C1 segment of cervical spinal cord (tissue), 14 donors: ENCODE data around the gene CDC20.
"Not testable (repeated sequence)": the region's sequence is repeated elsewhere in the genome, so short reads cannot be mapped to it uniquely, and the experiment has no call there.

Experiments
- DNase-seq, 14 donors: peaks; one replicate each; lab custom pipeline; 2025; lab: John Stamatoyannopoulos, UW

CDC20 gene

GRCh38 chr1:43358121-43358745 is 548 bp upstream of the CDC20 start:
- DNase-seq: peak in 1 of 14 donors; percentile 34

- DNase-seq: no peak
These were observed 915 bp downstream of the CDC20 start for GRCh38 chr1:43359696-43360095.

GRCh38 chr1:43360616-43361015 is 1.8 kb downstream of the CDC20 start:
- no peak for DNase-seq

DNA sequence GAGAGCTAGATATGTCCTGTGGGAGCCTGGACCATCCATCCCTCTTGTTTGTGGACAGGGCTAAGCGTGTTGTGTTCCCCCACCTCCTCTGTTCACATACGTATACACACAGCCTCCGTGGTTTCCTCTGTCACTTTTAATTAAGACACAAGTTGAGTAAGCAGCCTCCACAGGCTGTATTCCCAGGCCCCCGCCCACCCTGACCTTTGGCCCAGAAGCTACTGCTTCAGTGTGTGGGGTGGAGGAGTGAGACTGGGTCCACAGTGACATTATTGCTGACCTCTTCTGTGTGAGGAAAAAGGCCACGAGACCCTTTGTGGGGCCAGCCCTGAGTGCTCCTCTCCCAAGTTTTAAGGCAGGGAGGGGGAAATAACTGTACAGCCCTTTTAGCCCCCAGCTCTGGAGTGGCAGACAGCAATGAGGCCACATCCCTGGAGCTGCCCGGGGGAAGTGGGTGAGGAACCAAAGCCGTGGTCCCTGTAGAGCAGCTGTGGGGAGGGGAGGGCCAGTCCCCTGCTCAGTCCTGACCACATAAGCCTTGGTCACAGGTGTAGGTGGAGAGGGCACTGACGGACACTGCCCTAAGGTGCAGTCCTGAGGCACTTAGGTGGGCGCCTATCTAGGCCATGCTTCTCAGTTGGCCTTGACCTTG is 4.6 kb downstream of the CDC20 start:
- DNase-seq: no peak

DNA sequence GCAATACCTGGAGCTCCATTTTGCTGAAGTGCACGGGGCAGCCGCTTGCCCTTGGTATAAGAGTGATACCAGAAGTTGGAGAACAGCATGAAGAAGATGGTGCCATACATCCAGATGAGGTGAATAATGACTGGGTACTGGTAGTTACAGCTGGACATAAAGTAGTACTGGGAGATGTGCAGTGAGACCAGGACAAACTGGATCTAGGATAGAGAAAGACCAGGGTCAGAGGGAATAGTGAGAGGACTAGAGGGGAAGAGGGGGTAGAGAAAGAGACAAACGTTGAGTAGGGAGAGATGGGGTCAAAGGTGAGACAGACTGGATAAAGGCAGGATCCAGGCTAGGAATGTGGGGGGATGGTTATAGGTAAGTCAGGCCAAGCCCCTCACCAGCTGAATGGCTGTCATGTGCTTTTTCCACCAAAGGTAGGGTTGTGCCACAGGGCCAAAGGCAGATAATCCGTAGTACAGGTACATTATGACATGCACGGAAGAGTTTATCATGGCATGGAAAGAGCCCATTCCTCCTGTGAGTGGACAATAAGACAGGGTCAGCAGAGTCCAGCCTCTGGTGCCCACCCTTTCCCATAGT is 5.2 kb downstream of the CDC20 start:
- no peak for DNase-seq

DNA sequence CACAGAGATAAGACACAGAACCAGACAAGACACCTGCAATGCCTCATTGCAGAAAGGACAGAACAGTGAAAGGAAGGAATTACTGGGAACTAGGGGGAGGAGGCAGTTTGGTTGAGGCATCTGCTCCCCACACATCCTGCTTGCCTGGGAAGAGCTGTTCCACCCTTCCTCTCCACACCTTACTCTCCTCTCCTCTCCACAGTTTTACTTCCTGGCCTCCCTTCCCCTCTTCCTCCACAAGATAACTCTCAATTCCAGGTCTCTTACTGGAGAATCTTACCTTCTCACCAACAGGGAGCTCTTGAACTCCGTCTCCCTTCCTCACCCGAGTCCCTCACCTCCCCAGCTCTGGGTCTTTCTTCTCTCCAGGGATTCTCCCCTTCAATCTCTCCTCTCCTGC is 6.9 kb downstream of the CDC20 start:
- DNase-seq: no peak

GRCh38 chr1:43366179-43366578 is 7.4 kb downstream of the CDC20 start:
- DNase-seq: no peak

DNA sequence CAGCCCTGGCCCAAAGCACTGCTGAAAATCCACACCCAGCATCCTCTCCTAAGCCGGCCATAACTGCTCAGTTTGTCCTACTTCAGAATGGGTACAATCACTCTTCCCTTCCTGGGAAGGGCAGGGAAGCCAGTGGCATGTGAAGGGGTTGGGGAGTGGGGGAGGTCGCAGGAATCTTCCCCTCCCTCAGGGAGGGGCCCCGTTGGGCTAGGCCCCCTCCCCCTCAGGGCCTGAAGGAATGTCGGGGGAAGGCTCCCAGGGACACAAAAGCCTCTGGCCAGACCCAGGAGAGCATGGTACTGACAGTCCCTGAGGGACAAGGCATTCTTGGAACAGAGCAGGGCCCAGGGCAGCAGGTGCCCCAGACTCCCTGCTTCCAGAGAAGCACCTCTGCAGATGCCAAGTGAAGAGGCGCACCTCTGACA is 7.8 kb downstream of the CDC20 start:
- DNase-seq: no peak

DNA sequence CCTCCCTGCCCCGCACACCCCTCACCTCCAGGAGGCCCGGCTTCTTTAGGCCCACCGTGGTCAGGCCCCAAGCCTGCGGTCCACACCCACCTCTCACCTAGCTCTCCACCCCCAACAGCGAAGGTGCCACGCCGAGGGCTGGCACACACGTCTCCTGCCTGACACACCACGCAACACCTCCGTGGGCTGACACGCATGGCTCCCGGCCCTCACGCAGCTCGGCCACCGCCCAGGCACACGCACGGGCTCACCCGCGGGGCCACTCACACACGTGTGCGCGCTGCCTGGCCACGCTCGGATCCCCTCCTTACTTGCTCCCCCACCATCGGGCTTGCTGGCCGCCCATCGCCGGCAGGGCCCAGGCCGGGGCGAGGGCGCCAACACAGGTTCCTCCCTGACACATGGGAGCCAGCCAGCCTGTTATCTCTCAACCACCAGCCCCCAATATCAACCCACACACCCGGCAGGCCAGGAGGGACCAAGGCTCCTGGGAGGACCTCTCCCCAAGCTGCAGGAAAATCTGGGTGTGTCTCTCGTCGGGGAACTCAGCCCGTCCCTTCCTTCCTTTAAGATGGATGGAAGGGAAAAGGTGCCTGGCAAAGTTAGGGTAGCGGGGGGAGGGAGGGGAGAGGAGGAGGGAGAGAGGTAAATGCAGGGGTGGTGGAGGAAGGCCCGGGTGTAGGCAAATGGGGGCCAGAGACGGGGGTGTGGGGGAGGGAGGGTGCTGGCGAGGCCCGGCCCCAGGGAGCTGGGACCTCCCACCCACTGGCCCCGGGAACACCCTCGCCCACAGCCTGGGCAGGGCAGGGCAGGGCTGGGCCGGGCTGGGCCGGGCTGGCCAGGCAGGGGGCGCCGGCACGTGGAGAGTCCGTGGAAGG is 8.5 kb downstream of the CDC20 start:
- peak in 2 of 14 donors; percentile 44 to 45 for DNase-seq

DNA sequence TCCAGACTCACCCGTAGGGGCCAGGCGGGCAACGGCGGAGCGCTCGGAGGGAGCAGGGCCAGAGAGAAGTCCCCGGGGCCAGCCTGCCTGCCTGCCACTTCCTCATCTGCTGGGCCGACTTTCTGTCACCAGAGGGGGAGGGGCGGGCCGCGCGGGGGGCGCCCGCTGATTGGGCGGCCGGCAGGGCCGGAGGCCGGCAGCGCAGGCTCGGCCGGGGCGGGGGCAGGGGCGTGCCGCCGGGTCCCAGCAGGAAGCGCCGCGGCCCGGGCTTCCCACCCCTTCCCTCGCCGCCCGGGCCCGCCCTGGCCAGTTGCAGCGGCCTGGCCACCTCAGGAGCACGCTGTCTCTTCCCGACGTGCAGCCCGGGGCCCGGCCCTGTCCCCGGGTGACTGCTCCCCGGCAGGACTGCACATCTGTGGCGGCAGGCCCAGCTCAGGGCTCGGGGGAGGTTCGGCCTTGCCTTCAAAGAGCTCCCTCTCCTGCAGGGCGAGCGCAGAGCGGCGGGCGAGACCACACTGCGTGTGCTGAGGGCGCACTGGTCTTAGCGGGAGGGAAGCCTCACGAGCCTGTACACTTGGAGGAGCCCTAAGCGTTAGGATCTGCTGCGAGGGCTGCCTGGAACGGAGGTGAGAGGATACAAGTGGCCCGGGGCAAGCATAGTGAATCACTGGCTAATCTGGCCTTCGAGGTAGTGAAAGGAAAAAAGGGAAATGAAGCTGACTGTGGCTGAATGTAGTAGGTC is 9.3 kb downstream of the CDC20 start, which contains the start of gene ELOVL1:
Gene ELOVL1, minus strand, starts transcription at position 108 of the 742 bp plus-strand sequence. CDS start 2,402 bp downstream, outside the sequence.
- DNase-seq: peak; percentile 42 to 96 (median 86)

DNA sequence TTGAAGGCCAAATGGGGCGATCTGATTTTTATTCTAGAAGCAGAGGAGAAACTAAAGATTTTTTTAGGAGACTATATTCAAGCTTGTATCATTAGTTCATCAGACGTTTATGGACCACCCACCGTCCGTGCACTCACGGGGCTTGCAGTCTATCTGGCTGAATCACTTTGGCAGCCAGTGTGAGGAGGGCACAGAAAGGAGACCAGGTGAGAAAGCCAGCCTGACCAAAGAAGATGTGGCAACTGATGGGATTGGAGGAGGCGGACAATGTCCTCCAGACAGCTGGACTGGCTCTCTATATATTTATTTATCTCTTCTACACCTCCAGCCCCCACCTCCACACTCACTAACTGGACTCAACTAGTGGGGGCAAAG is 9.9 kb downstream of the CDC20 start:
- DNase-seq: peak in 2 of 14 donors; percentile 38 to 41

- DNase-seq: not testable (repeated sequence)
These were observed 11.0 kb downstream of the CDC20 start for GRCh38 chr1:43369779-43370178.

- DNase-seq: no peak
These were observed 11.8 kb downstream of the CDC20 start for GRCh38 chr1:43370564-43370963.

- DNase-seq: no peak
These were observed 13.4 kb downstream of the CDC20 start for GRCh38 chr1:43372172-43372571.

DNA sequence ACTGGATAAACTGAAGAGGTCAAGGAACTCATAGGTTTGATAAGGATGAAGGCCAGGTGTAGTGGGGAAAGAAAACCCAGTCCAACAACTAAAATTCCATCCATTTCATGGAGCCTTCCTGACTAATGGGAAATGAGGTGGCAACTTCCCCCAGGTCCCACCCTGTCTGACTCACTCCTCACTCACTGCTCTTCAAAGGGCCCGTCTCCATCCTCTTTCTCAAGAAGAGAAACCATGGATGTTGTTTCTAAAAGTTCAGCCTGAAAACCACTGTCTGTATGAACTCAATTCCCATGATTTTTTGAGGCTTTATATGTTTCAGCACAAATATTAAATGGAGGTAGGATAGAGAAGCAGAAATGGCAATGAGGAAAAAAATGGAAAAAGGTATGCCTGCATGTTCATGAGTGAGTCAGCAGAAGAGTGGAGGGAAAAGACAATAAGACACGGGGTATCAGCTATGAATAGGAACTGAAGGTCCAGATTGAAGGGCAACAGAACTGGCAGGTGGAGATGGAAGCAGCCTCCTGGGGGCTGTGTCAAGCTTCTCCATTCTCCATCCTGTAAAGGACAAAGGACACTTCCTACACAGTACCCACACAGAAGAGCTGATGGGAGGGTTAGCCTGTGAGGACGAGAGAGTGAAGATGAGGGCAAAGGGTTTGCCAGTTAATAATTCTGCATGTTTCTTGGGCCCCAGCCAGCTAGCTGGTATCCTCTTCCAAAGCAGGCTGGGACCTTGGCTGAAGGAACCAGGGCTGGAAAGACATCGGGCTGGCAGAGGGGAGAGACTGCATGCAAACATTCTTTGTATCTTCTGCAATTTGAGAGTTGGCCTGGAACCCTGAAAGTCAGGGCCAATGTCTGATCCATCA is 14.5 kb downstream of the CDC20 start:
- DNase-seq: peak in 1 of 14 donors; percentile 11

DNA sequence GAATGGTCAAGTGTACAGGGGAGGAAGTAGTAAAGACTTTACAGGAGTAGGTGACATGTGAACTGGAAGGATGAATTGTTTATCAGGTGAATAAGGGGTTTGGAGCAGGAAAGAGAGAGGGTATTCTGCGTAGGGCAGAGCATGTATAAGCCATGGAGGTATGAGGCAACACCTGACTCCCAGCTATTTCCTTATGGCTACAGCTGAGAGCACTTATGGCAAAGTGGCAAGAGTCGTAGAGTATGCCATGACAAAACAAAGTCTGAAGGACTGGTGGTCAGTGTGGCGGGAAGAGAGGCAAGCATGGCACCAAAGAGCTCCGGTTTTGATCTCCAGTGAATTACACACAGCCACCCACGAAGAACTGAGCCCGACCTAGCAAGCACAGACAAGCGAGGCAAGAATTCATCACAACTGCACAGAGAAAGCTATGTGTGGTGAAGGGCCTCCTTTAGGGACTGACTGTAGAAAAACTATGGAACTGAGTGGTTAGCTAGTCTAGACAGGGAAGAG is 18.0 kb downstream of the CDC20 start:
- DNase-seq: no peak

DNA sequence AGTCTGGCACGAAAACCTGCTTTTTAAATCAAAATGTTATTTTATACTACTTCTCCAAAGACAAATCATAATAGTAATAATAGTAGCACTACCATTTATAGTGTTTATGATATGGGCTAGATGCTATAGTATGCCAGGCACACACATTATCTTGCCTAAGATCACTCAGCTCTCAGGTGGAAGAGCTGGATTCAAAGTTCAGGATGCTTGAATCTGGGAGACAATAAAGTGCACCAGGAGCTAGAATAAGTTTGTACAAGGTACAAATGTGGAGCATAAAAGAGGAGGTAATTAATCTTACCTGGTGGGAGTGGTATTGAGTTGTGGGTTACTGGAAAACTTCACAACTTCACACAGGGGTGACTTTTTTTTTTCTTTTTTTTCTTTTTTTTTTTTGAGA is 19.1 kb downstream of the CDC20 start:
- DNase-seq: no peak

- DNase-seq: no peak
These were observed 20.7 kb downstream of the CDC20 start for GRCh38 chr1:43379476-43379875.

DNA sequence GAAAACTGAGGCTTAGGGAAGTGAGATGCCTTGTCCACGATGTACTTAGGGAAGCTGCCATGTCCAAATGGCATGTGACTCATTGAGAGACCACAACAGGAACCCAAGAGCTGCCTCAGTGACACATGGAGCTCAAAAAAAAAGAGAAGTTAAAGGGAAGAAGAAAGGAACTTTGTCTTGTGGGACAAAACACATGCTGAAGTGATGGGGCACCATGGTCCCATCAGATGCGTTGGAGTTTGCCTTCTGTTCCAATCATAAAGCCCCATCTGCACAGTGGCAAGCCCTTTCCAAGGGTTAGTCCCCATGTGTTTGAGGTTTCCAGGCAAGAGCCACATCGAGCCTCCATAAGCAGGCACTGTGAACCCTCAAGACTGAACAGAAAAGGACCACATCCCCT is 22.8 kb downstream of the CDC20 start:
- peak in 6 of 14 donors; percentile 32 to 72 (median 66) for DNase-seq
